CD1c-positive myeloid dendritic cell (primary cell): Measurements from ENCODE around the gene TLK2.

Source experiments
- DNase-seq: peaks from one replicate; pipeline ENCODE4 v3.0.0-alpha.2; 2016; ENCODE audit errors: extremely low spot score

Gene TLK2

DNA sequence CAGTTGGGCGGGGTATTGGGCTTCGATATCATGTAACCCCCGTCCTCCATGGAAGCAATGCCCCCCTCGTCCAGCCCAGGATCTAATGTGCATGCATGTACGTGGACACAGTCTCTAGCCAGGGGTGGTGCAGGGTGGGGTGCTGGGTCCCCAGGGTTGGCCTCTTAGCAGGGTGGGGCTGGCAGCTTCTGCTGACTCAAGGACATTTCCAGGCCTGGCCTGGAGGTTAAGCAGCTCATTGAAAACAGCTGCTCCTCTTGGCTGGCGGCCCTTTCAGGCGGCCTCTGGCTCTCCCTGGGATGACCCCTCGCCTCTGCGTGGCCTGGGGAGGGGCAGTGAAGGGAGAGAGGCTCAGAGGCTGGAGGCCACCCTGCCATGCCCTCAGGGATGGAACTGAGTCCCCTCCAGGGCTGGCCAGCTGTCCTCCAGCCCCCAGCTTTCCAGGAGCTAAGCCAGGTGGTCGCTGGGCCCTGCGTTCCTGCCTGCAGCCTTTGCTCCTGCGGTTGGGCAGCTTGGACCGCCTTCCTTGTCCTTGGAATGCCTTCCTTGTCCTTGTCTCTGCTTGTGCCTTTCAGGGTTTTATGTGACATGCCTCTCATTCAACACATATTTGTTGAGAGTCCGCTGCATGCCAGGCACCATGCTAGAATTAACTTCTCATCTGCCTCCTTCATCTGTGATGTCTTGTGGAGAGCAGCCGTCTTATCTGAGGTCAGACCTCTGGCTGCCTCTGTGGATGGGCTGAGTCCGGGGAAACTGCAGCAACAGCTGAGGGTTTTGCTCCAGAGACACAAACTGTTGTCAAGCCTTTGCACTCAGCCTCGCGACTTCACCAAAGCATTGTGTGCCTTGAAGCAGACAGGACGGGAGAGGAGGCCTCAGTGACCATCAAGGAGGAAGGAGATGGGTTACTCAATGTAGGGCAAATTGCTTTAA, 175.5 kb downstream of the TLK2 start:
- DNase-seq: no peak

DNA sequence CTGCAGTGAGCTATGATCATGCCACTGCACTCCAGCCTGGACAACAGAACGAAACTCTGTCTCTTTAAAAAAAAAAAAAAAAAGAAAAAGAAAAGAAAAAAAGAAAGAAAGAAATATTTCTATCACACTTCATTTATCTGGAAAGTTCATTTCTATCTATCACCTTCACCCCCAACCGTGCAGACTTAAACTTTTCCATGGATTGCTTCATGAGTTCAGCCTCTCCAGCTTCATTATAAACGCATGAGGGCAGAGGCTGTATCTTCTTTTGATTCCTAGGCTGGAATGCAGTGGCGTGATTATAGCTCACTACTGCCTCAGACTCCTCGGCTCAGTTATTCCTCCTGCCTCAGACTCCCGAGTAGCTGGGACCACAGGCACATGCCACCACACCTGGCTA, 177.0 kb downstream of the TLK2 start:
- DNase-seq: no peak

DNA sequence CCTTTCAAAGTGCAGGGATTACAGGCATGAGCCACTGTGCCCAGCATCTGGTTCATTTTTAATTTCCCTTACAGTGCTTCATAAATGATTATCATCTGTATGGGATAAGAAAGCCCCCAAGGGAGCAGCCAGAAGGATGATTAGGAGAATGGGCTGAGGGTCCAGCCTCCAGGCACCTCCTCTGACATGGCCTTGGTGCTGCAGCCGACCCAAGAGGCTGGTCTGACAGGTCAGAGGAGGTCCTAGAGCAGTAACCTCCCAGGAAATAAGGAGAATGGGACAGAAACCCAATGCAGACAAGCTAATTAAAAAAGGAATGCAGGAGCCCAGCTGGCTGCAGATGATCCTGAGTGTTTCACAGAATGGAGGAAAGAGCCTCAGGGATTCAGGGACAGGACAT, 177.8 kb downstream of the TLK2 start:
- no peak for DNase-seq

GRCh38 chr17:62657145-62657665, 178.6 kb downstream of the TLK2 start:
- DNase-seq: no peak

- DNase-seq: no peak
Measured at GRCh38 chr17:62657690-62658089, 179.1 kb downstream of the TLK2 start.

DNA sequence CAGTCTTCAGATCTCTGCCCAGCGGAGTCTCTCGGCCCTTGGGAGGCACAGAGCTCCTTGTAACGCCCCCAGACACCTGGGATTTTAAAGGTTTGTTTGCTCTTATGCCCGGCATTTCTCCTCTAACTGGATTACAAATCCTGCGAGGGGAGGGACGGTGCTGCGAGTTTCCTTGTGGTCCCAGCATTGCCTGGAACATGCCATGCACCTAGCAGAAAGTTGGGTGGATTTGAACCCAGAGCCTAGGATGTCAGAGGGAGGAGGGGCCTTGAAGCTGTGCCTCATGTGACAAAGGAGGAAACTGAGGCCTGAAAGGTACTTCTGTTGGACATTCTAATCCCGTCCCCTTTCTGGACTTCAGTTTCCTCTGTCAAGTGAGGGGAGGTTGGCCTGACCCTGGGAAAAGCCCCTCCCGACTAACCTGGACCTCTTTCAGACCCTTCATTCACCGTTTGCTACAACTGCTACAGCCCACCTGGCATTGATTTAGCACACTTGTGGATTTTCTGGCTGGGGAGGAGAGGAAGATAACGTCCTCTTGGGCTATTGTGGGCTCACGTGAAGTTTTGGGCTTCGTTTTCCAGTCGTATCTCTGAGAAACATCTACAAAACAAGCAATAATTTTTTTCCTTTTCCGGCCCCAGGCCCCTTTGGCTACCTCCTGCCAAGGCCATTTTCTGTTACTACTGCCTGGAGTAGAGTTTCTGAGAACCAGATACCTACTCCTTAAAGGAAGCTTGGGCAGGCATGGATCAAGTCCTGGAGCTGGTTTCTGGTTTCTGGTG, 179.7 kb downstream of the TLK2 start:
- no peak for DNase-seq

DNA sequence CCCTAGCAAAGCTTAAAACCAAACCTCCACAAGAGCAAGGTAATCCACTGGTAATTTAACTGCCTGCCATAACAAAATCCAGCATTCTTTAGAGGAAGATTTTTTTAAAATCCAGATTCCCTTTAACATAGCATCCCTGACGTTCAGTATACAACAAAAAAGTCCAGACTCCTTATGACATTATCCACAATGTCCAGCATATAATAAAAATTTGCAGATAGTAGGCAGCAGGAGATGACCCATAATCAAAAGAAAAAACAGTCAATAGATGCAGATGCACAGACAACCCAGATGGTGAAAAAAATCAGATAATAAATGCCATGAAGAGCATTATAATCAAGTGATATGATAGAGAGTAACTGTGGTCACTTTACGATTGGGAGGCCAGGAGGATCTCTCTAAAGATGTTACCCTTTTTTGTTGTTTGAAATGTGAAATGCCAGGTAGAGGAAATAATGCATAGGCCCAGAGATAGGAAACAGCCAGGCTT, 182.0 kb downstream of the TLK2 start:
- no peak for DNase-seq

DNA sequence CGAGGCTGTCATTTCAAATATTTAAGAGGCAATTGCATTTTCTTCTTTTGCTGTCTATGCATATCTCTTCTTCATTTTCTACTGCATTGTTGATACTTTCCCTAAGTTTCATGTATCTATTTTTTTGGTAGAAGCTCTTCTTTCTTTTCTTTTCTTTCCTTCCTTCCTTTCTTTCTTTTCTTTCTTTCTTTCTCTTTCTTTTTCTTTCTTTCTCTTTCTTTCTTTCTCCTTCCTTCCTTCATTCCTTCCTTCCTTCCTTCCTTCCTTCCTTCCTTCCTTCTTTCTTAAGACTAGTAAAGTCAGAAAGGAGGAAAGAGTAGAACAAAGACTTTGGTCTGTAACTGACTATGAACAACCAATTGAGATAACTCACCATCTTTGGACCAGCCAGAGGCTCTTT, 182.7 kb downstream of the TLK2 start:
- DNase-seq: no peak

GRCh38 chr17:62662855-62663254, 184.2 kb downstream of the TLK2 start:
- DNase-seq: no peak
